Keratinocyte (primary cell): ENCODE results near the gene GNPTG. TPM values are rescaled to one million over a fixed set of nuclear protein-coding genes. Genes with fewer than 3 reads are reported as not detected.

ENCODE experiments used
- DNase-seq: peaks from one replicate; pipeline ENCODE4 v3.0.0-alpha.2; 2011; ENCODE audit warnings: low read depth, missing footprints, low spot score
- FAIRE-seq: peaks from 2 replicates; lab custom pipeline; 2011; peaks lifted over from hg19 to GRCh38; lab: Jason Lieb, UNC
- H2AFZ ChIP-seq: 2 replicates; pipeline ENCODE4 v1.6.0; 2012; ENCODE audit warnings: low read length, control low read depth, inconsistent platforms; ENCODE audit not compliant: control insufficient read depth
- H3K27ac ChIP-seq: 2 replicates; pipeline ENCODE4 v1.5.1; 2011; ENCODE audit warnings: low read length; ENCODE audit not compliant: control insufficient read depth, insufficient read depth
- H3K27me3 ChIP-seq: 3 replicates; pipeline ENCODE4 v1.6.0; 2011; ENCODE audit warnings: low read length; ENCODE audit not compliant: control insufficient read depth, insufficient read depth; ENCODE audit errors: extremely low read depth
- H3K36me3 ChIP-seq, 2 experiments: 2 replicates in 1 of 2; 3 replicates in 1 of 2; pipeline ENCODE4 v1.5.1; 2011; ENCODE audit warnings: low read length in 2 of 2, mild to moderate bottlenecking in 1 of 2; ENCODE audit not compliant: control insufficient read depth in 2 of 2, insufficient read depth in 2 of 2; ENCODE audit errors: extremely low read depth in 1 of 2
- H3K4me1 ChIP-seq: 3 replicates; pipeline ENCODE4 v1.5.1; 2011; ENCODE audit warnings: low read length; ENCODE audit not compliant: control insufficient read depth, insufficient read depth; ENCODE audit errors: extremely low read depth
- H3K4me2 ChIP-seq: 3 replicates; pipeline ENCODE4 v1.6.0; 2011; ENCODE audit warnings: low read depth, low read length; ENCODE audit not compliant: control insufficient read depth, insufficient read depth; ENCODE audit errors: extremely low read depth
- H3K4me3 ChIP-seq, 3 experiments: fragments of 200-600 bp in 1 of 3; sonication (generic) in 1 of 3; 2 replicates in 2 of 3; 3 replicates in 1 of 3; pipeline ENCODE4 v1.5.1; 2011 to 2016; ENCODE audit warnings: low read length in 3 of 3, mild to moderate bottlenecking in 3 of 3, control low read depth in 2 of 3, inconsistent platforms in 1 of 3, low read depth in 1 of 3, mixed read lengths in 1 of 3, mixed run types in 1 of 3, moderate library complexity in 1 of 3; ENCODE audit not compliant: control insufficient read depth in 2 of 3, insufficient read depth in 2 of 3; ENCODE audit errors: extremely low read depth in 1 of 3
- H3K79me2 ChIP-seq: 2 replicates; pipeline ENCODE4 v1.6.0; 2012; ENCODE audit warnings: low read length; ENCODE audit not compliant: control insufficient read depth, insufficient read depth
- H3K9ac ChIP-seq: 3 replicates; pipeline ENCODE4 v1.6.0; 2011; ENCODE audit warnings: low read length; ENCODE audit not compliant: control insufficient read depth, insufficient read depth; ENCODE audit errors: extremely low read depth
- H3K9me1 ChIP-seq: 3 replicates; pipeline ENCODE4 v1.6.0; 2011; ENCODE audit warnings: low read length; ENCODE audit not compliant: control insufficient read depth, insufficient read depth; ENCODE audit errors: extremely low read depth
- H3K9me3 ChIP-seq: 2 replicates; pipeline ENCODE4 v1.5.1; 2012; ENCODE audit warnings: low read depth, low read length; ENCODE audit not compliant: control insufficient read depth
- H4K20me1 ChIP-seq: 3 replicates; pipeline ENCODE4 v1.6.0; 2011; ENCODE audit warnings: low read length; ENCODE audit not compliant: control insufficient read depth, insufficient read depth; ENCODE audit errors: extremely low read depth
- CTCF ChIP-seq, 3 experiments: IDR thresholded peaks in 1 of 3; conservative IDR thresholded peaks in 1 of 3; optimal IDR thresholded peaks in 1 of 3; 2 replicates in 2 of 3; 3 replicates in 1 of 3; pipeline versions ENCODE3 to v1.5.1; 2011; ENCODE audit warnings: low read length in 3 of 3, mild to moderate bottlenecking in 3 of 3, moderate library complexity in 2 of 3, control low read depth in 1 of 3, inconsistent platforms in 1 of 3; ENCODE audit not compliant: insufficient read depth in 2 of 3; ENCODE audit errors: extremely low read depth in 1 of 3
- EZH2 ChIP-seq: IDR thresholded peaks from one replicate; pipeline ENCODE4 v1.6.1; 2012; ENCODE audit warnings: inconsistent platforms, mild to moderate bottlenecking, low read length, moderate library complexity
- dilution Hi-C: fragments of 300-500 bp; cut with MboI; formaldehyde crosslinking; loops from one replicate; pipeline ENCODE4 v1.7.0; 2020; ENCODE audit warnings: low sequenced_read_pairs; ENCODE audit not compliant: extremely low pct_ligation_motif_present
- polyA plus RNA-seq, 5 experiments: library from polyadenylated mRNA; depleted of rRNA in 3 of 5; stranded (reverse) in 3 of 5; stranded (forward) in 1 of 5; unstranded in 1 of 5; fragments of >200 nt; gene quantifications; 1 replicate in 1 of 5; 2 replicates in 3 of 5; 3 replicates in 1 of 5; pipeline versions ENCODE4 v1.2.1 to v1.2.3, GENCODE V29; 2011 to 2012; ENCODE audit warnings: missing spikeins in 2 of 5, low read depth in 1 of 5, low replicate concordance in 1 of 5

The GNPTG gene
- polyA plus RNA-seq, 1 donor (not counting 4 experiments of a cell fraction or from before 2014, with no cell fraction given) = 30.9 TPM

GRCh38 chr16:1397779-1398178 lies 46.0 kb downstream of the GNPTG start:
- H3K27ac ChIP-seq = no peak overlapping the region
- no peak overlapping the region for H3K4me2 ChIP-seq
- no peaks in the 10 kb centered on the region for H4K20me1 ChIP-seq
- H3K9ac ChIP-seq = no peak overlapping the region
- H3K9me1 ChIP-seq = no peaks in the 10 kb centered on the region
- H2AFZ ChIP-seq = no peak overlapping the region
- DNase-seq (no peak), FAIRE-seq (no peak)
- no peak overlapping the region for H3K4me3 ChIP-seq
- H3K36me3 ChIP-seq = peaks cover 0 to 5% of the 10 kb centered on the region in 2 experiments
- H3K4me1 ChIP-seq = no peaks in the 10 kb centered on the region
- H3K27me3 ChIP-seq = no peaks in the 10 kb centered on the region
- TF ChIP-seq CTCF (optimal IDR thresholded peaks at IDR 0.05 in 1 of 3, IDR thresholded peaks at IDR 0.05 in 1 of 3, conservative IDR thresholded peaks at IDR 0.05 in 1 of 3; ENCODE audit: extremely low read depth in 1 of 3, insufficient read depth in 2 of 3, low read length in 3 of 3) = no peak
- TF ChIP-seq EZH2 = no peak
- no peaks in the 10 kb centered on the region for H3K79me2 ChIP-seq
- dilution Hi-C loops = no loop called here
- H3K9me3 ChIP-seq = no peaks in the 10 kb centered on the region

- TF ChIP-seq CTCF (optimal IDR thresholded peaks at IDR 0.05 in 1 of 3, IDR thresholded peaks at IDR 0.05 in 1 of 3, conservative IDR thresholded peaks at IDR 0.05 in 1 of 3; ENCODE audit: extremely low read depth in 1 of 3, insufficient read depth in 2 of 3, low read length in 3 of 3) (no peak), EZH2 (no peak)
These were observed 46.6 kb downstream of the GNPTG start for GRCh38 chr16:1398351-1398750.

More at GRCh38 chr16:1398351-1398750, 46.6 kb downstream of the GNPTG start:
- no peak overlapping the region for H3K4me2 ChIP-seq
- H3K9ac ChIP-seq = no peak overlapping the region
- H3K36me3 ChIP-seq = peaks cover 0 to 7% of the 10 kb centered on the region in 2 experiments
- H3K4me3 ChIP-seq = no peak overlapping the region
- H3K27ac ChIP-seq = no peak overlapping the region
- H3K27me3 ChIP-seq = no peaks in the 10 kb centered on the region
- dilution Hi-C loops = no loop called here
- no peaks in the 10 kb centered on the region for H3K79me2 ChIP-seq
- no peaks in the 10 kb centered on the region for H3K9me1 ChIP-seq
- FAIRE-seq (no peak), DNase-seq (no peak)
- H3K9me3 ChIP-seq = no peaks in the 10 kb centered on the region
- H3K4me1 ChIP-seq = no peaks in the 10 kb centered on the region
- H4K20me1 ChIP-seq = no peaks in the 10 kb centered on the region
- no peak overlapping the region for H2AFZ ChIP-seq
